NCI-H2107 (cell line): ENCODE measurements around the gene ERCC2.
A peak's percentile ranks its signal among the peaks of the same experiment; 100 is the strongest.
"Not testable (repeated sequence)": the region's sequence is repeated elsewhere in the genome, so short reads cannot be mapped to it uniquely, and the experiment has no call there.

Experiments
- DNase-seq: peaks from one replicate; lab custom pipeline; 2025; lab: John Stamatoyannopoulos, UW

ERCC2 gene

GRCh38 chr19:45370410-45371204 is at the start of gene ERCC2:
Gene ERCC2, minus strand, starts transcription at chr19:45370573. Its CDS starts 33 bp downstream, at chr19:45370540.
- peak; percentile 96 for DNase-seq

GRCh38 chr19:45419895-45420294 is 49.5 kb upstream of the ERCC2 start:
- no peak for DNase-seq

- DNase-seq: no peak
Measured at GRCh38 chr19:45419396-45419795, 49.0 kb upstream of the ERCC2 start.

GRCh38 chr19:45418802-45419201 is 48.4 kb upstream of the ERCC2 start:
- no peak for DNase-seq

DNA sequence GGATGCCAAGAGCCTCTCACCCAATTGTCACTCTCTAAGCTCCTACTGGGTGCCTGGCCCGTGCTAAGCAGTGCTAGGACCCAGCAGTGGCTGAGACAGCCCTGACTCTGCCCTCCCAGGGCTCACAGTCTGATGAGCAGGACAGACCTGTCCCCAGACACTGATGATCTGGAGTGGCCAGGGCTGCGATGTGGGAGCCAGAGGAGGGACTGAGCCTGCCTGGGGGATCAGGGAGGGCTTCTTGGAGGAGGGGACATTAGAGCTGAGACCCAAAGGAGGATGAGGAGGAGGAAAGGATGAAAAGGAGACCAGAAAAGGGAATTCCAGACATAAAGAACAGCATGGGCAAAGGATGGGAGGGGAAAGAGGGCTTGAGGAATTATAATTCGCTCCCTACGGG is 46.8 kb upstream of the ERCC2 start:
- DNase-seq: no peak

- DNase-seq: no peak
Measured at GRCh38 chr19:45414468-45414867, 44.1 kb upstream of the ERCC2 start.

DNA sequence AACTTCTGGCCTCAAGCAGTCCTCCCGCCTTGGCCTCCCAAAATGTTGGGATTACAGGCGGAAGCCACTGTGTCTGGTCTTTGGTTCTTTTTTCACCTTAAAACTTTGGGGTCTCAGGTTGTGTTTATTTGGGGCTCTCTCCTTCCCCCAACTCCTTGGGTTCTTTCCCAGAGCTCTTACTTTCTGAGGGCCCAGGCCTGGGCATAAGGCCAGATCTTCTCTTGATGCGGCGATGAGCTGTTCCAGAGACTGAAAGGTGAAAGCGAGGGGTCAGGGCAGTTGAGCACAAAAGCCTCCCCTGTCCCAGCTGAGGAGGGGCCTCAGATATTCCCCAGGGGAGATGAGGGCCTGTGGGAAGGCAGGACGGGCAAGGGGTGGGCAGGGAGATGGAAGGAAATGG is 43.1 kb upstream of the ERCC2 start:
- no peak for DNase-seq

DNA sequence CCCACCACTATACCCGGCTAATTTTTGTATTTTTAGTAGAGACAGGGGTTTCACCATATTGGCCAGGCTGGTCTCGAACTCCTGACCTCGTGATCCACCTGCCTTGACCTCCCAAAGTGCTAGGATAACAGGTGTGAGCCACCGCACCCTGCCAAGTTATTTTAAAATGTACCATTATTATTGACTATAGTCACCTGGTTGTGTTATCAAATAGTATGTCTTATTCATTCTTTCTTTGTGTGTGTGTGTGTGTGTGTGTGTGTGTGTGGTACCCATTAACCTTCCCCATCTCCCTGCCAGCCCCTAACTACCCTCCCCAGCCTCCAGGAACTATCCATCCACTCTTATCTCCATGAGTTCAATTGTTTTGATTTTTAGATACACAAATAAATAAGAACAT is 40.0 kb upstream of the ERCC2 start:
- DNase-seq: not testable (repeated sequence)

DNA sequence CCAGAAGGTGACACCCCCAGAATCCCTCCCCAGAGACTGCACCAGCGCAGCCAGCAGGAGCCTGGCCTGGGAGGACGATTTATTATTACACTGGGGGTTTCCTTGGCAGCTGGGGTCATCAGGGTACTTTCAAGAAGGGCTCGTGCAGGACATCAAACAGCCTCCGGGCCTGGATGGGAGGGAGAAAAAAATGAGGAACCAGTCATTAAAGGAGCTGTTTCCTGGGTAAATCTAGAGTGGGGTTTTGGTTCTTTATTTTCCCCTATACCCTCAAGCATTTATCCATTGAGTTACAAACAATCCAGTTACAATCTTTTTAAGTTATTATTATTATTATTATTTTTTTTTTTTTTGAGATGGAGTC is 39.2 kb upstream of the ERCC2 start:
- no peak for DNase-seq

DNA sequence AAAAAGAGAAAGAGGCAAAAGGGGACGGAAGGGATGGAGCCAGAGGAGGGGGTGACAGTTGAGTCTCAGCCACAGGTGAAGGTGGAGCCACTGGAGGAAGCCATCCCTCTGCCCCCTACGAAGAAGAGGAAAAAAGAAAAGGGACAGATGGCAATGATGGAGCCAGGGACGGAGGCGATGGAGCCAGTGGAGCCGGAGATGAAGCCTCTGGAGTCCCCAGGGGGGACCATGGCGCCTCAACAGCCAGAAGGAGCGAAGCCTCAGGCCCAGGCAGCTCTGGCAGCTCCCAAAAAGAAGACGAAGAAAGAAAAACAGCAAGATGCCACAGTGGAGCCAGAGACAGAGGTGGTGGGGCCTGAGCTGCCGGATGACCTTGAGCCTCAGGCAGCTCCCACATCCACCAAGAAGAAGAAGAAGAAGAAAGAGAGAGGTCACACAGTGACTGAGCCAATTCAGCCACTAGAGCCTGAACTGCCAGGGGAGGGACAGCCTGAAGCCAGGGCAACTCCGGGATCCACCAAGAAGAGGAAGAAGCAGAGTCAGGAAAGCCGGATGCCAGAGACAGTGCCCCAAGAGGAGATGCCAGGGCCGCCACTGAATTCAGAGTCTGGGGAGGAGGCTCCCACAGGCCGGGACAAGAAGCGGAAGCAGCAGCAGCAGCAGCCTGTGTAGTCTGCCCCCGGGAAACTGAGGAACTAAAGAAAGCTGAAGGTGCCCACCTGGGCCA is 38.6 kb upstream of the ERCC2 start:
- no peak for DNase-seq

GRCh38 chr19:45408121-45408520 is 37.7 kb upstream of the ERCC2 start:
- no peak for DNase-seq

- DNase-seq: not testable (repeated sequence)
Measured at GRCh38 chr19:45407585-45407984, 37.2 kb upstream of the ERCC2 start.

DNA sequence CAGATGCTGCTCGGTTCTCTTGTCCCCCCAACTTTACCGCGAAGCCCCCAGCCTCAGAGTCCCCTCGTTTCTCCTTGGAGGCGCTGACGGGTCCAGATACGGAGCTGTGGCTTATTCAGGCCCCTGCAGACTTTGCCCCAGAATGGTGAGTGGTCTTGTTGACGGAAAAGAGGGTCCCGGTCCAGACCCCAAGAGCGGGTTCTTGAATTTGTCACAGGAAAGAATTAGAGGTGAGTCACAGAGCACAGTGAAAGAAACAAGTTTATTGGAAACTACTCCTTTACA is 36.7 kb upstream of the ERCC2 start:
- no peak for DNase-seq

- DNase-seq: peak; percentile 53
Measured at GRCh38 chr19:45406226-45407090, 36.1 kb upstream of the ERCC2 start, which contains the start of gene POLR1G. Gene POLR1G, plus strand, starts transcription at chr19:45406644. Its CDS starts 53 bp downstream, at chr19:45406697.

- peak; percentile 57 for DNase-seq
Measured at GRCh38 chr19:45405435-45406225, 35.3 kb upstream of the ERCC2 start.

DNA sequence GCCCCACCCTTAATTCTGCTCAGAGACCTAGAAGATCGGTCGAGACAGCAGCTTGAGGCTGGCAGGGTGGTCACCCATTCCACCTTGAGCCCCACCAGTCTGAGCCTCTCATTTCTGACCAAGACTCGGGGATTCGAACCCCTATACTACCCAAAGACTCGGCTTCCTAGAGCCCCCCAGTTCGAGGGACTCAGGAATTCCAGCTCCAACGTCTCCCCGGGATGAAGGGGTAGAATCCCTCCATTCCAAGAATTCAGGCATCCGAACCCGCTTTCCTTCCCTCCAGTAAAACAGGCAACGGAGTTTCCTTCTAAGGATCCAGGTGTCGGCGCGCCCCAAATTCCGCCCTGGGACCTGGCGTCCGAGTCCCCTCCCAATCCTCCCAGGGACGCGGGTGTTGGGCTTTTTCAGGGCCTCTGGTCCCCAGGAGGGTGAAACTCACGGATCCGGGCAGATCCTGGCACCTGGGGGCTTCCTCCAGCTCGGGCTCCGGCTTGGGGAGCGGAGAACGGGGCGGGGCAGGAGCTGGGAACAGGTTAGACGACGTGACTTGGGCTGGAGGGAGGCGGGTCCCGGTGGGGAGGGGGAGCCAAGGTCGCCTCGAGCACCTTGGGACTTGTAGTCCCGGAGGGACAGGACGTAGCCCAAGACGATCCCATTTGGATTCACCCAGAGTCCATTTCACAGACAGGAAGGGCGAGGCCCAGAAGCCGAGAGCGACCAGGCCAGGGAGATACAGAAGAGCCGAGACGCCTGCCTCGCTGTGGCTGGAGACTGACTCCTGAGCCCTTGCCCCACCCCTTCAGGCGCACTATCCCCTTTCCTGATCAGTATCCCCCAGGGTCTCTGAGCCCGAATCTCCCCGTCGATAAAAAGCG is 34.4 kb upstream of the ERCC2 start, which contains the start of gene PPP1R13L:
Gene PPP1R13L (minus strand): TSS at position 513 of the 878 bp plus-strand sequence. CDS start 6,751 bp downstream, outside the sequence.
- no peak for DNase-seq

DNA sequence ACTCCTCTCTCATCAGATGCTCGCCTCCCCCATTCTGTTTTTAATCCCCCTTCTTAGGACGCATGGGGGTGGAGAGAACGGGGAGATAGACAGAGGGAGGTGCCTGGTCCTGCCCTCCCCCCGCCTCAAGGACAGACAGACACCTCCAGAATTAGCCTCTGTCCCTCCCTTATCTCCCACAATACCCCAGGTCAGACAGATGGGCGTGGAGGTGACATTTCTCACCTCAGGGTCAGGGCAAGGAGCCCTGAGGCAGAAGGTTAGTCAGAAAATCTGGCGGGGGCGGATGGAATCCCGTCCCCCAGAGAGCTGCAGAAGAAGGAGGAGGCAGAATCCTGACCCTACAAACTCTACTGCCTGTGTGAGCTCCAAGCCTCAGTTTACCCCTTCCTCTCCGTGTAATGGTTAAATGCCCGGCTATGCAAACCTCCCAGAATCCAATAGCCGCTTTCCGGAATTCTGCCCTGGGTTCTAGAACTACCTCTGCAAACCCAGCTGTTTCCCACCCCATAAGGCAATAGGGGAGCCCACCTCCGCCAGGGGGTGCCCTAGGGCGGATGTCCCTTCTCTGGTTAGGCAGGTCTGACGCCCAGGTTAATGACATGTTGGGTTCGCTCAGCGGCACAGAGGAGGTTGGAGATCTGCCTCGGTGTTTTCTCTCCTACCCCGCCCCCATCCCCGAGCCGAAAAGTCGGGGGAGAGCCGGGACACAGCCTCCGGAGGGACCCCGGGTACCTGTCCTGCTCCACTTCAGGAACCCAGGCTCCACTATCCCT is 33.6 kb upstream of the ERCC2 start:
- DNase-seq: no peak

- no peak for DNase-seq
Measured at GRCh38 chr19:45403272-45403671, 32.9 kb upstream of the ERCC2 start.

- DNase-seq: no peak
Measured at GRCh38 chr19:45402298-45403061, 32.1 kb upstream of the ERCC2 start.
